ENCODE measurements around the gene MYO5C. TPM values are rescaled to one million over a fixed set of nuclear protein-coding genes. Genes with fewer than 3 reads are reported as not detected.
"Not testable (repeated sequence)": the region's sequence is repeated elsewhere in the genome, so short reads cannot be mapped to it uniquely, and the experiment has no call there.

MYO5C gene
- total RNA-seq, 2 experiments from 2014 or later = 1.6 to 4.1 TPM

DNA sequence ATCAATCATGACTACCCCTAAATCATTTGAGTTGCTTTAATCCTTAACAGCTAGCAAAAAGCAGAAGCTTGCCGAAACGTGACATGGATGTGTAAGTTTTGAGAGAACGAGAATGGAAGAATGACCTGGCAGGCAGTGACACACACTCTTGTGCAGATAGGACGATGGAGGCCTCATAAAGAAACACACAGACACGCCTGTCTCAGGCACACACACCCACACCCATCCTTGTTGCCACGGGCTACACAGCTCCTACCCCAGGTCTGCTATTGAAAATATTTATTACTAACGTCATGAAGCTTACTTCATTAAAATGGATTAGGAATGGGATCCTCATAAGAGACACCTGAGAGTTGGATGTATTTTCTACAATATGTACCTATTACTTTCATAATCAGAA is 8.5 kb downstream of the MYO5C start:
- Histone ChIP-seq H3K36me3 (ENCODE audit: insufficient read depth, low read length) (no peaks in the 10 kb centered on the region), H4K20me1 (ENCODE audit: insufficient read depth, low read length) (no peaks in the 10 kb centered on the region), H3K4me2 (ENCODE audit: low read length) (no peak overlapping the region), H3K79me2 (ENCODE audit: insufficient read depth, low read depth, low read length) (no peaks in the 10 kb centered on the region), H3K9me3 (ENCODE audit: low read length) (no peaks in the 10 kb centered on the region), H2AFZ (ENCODE audit: low read length) (no peak overlapping the region), H3K4me3 (ENCODE audit: low read depth, low read length, poor library complexity, severe bottlenecking) (no peak overlapping the region), H3K27ac (ENCODE audit: low read depth, low read length, poor library complexity, severe bottlenecking) (no peak overlapping the region), H3K4me1 (ENCODE audit: insufficient read depth, low read length, poor library complexity, severe bottlenecking) (no peaks in the 10 kb centered on the region), H3K9me2 (ENCODE audit: insufficient read depth, low read length) (no peaks in the 10 kb centered on the region)
- intact Hi-C loops (cut with micrococcal nuclease; ENCODE audit: unreplicated experiment) = no loop called here
- no peak for TF ChIP-seq EZH2phosphoT487 (IDR thresholded peaks at IDR 0.05; ENCODE audit: borderline replicate concordance, low read depth, low read length)
- TF ChIP-seq, protein P1, sequence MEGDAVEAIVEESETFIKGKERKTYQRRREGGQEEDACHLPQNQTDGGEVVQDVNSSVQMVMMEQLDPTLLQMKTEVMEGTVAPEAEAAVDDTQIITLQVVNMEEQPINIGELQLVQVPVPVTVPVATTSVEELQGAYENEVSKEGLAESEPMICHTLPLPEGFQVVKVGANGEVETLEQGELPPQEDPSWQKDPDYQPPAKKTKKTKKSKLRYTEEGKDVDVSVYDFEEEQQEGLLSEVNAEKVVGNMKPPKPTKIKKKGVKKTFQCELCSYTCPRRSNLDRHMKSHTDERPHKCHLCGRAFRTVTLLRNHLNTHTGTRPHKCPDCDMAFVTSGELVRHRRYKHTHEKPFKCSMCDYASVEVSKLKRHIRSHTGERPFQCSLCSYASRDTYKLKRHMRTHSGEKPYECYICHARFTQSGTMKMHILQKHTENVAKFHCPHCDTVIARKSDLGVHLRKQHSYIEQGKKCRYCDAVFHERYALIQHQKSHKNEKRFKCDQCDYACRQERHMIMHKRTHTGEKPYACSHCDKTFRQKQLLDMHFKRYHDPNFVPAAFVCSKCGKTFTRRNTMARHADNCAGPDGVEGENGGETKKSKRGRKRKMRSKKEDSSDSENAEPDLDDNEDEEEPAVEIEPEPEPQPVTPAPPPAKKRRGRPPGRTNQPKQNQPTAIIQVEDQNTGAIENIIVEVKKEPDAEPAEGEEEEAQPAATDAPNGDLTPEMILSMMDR (conservative IDR thresholded peaks at IDR 0.05; ENCODE audit: low read length) = no peak
- BruUV-seq (replicated peaks) = no TSS peak
- DNase-seq (ENCODE audit: low spot score) = no peak
- POLR2A ChIA-PET = interaction anchor here (0.6 to 0.7 kb wide), 2 partner anchors 9 to 114 kb away, joined by 3 read pairs; no protein-coding TSS in a partner anchor
- CTCF ChIA-PET (ENCODE audit: unreplicated experiment) = no interaction called here

DNA sequence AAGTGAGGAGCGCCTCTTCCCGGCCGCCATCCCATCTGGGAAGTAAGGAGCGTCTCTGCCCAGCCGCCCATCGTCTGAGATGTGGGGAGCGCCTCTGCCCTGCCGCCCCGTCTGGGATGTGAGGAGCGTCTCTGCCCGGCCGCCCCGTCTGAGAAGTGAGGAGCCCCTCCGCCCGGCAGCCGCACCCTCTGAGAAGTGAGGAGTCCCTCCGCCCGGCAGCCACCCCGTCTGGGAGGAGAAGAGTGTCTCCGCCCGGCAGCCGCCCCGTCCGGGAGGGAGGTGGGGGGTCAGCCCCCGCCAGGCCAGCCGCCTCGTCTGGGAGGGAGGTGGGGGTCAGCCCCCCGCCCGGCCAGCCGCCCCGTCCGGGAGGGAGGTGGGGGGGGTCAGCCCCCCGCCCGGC is 9.7 kb downstream of the MYO5C start:
- H4K20me1 ChIP-seq (ENCODE audit: insufficient read depth, low read length); BruUV-seq (replicated peaks); H3K4me3 ChIP-seq (ENCODE audit: low read depth, low read length, poor library complexity, severe bottlenecking); H3K36me3 ChIP-seq (ENCODE audit: insufficient read depth, low read length); CTCF ChIA-PET (ENCODE audit: unreplicated experiment); DNase-seq (ENCODE audit: low spot score); H3K27ac ChIP-seq (ENCODE audit: low read depth, low read length, poor library complexity, severe bottlenecking); H3K79me2 ChIP-seq (ENCODE audit: insufficient read depth, low read depth, low read length); intact Hi-C loops (cut with micrococcal nuclease; ENCODE audit: unreplicated experiment); H3K9me3 ChIP-seq (ENCODE audit: low read length); H2AFZ ChIP-seq (ENCODE audit: low read length); H3K9me2 ChIP-seq (ENCODE audit: insufficient read depth, low read length); H3K4me1 ChIP-seq (ENCODE audit: insufficient read depth, low read length, poor library complexity, severe bottlenecking); H3K4me2 ChIP-seq (ENCODE audit: low read length); POLR2A ChIA-PET: not testable (repeated sequence)

DNA sequence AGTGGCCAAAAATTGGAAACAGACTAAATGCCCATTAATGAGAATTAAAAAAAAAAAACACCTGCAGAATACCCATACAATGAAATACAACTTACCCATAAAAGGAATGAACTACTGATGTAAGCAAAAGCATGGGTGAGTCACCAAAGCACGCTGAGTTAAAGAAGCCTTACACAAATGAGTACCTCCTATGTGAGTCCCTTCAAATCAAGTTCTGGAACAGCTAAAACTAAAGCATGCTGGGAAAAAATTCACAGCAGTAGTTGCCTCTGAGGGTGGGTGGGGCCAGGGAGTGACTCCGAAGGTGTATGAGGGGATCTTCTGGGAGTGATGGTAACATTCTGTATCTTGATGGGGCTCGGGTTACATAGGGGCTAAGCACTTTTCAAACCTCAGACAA is 11.4 kb downstream of the MYO5C start:
- Histone ChIP-seq H3K4me3 (ENCODE audit: low read depth, low read length, poor library complexity, severe bottlenecking) (no peak overlapping the region), H3K9me3 (ENCODE audit: low read length) (no peaks in the 10 kb centered on the region), H3K79me2 (ENCODE audit: insufficient read depth, low read depth, low read length) (no peaks in the 10 kb centered on the region), H3K4me2 (ENCODE audit: low read length) (no peak overlapping the region), H3K27ac (ENCODE audit: low read depth, low read length, poor library complexity, severe bottlenecking) (no peak overlapping the region), H3K9me2 (ENCODE audit: insufficient read depth, low read length) (no peaks in the 10 kb centered on the region), H2AFZ (ENCODE audit: low read length) (no peak overlapping the region), H3K4me1 (ENCODE audit: insufficient read depth, low read length, poor library complexity, severe bottlenecking) (no peaks in the 10 kb centered on the region), H4K20me1 (ENCODE audit: insufficient read depth, low read length) (no peaks in the 10 kb centered on the region), H3K36me3 (ENCODE audit: insufficient read depth, low read length) (no peaks in the 10 kb centered on the region)
- TF ChIP-seq, protein P1 (conservative IDR thresholded peaks at IDR 0.05; ENCODE audit: low read length) = no peak
- TF ChIP-seq EZH2phosphoT487 (IDR thresholded peaks at IDR 0.05; ENCODE audit: borderline replicate concordance, low read depth, low read length) = no peak
- no peak for DNase-seq (ENCODE audit: low spot score)
- intact Hi-C loops (cut with micrococcal nuclease; ENCODE audit: unreplicated experiment) = no loop called here
- ChIA-PET POLR2A (interaction anchor here (0.6 kb wide), 1 partner anchor 459 kb away, joined by 3 read pairs; no protein-coding TSS in a partner anchor), CTCF (ENCODE audit: unreplicated experiment) (no interaction called here)
- no TSS peak for BruUV-seq (replicated peaks)

Measured in OCI-LY7 (cell line).